ENCODE results near the gene TEX13A.

- TF ChIP-seq, protein P1, sequence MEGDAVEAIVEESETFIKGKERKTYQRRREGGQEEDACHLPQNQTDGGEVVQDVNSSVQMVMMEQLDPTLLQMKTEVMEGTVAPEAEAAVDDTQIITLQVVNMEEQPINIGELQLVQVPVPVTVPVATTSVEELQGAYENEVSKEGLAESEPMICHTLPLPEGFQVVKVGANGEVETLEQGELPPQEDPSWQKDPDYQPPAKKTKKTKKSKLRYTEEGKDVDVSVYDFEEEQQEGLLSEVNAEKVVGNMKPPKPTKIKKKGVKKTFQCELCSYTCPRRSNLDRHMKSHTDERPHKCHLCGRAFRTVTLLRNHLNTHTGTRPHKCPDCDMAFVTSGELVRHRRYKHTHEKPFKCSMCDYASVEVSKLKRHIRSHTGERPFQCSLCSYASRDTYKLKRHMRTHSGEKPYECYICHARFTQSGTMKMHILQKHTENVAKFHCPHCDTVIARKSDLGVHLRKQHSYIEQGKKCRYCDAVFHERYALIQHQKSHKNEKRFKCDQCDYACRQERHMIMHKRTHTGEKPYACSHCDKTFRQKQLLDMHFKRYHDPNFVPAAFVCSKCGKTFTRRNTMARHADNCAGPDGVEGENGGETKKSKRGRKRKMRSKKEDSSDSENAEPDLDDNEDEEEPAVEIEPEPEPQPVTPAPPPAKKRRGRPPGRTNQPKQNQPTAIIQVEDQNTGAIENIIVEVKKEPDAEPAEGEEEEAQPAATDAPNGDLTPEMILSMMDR (IDR thresholded peaks at IDR 0.05): no peak
- TF ChIP-seq EP300 (IDR thresholded peaks at IDR 0.05): no peak
These were observed 880 bp upstream of the TEX13A start for GRCh38 chrX:105221374-105221773.
